CD4-positive, alpha-beta T cell treated with Interleukin-6 at 100 ng/mL for 8 hours (primary cell): ENCODE measurements around the gene HSPB7.
"Not testable (repeated sequence)": the region's sequence is repeated elsewhere in the genome, so short reads cannot be mapped to it uniquely, and the experiment has no call there.

ENCODE experiments used
- DNase-seq: peaks from one replicate; pipeline ENCODE4 v3.0.0-alpha.2; 2020; ENCODE audit warnings: mixed read lengths, low spot score

The HSPB7 gene

DNA sequence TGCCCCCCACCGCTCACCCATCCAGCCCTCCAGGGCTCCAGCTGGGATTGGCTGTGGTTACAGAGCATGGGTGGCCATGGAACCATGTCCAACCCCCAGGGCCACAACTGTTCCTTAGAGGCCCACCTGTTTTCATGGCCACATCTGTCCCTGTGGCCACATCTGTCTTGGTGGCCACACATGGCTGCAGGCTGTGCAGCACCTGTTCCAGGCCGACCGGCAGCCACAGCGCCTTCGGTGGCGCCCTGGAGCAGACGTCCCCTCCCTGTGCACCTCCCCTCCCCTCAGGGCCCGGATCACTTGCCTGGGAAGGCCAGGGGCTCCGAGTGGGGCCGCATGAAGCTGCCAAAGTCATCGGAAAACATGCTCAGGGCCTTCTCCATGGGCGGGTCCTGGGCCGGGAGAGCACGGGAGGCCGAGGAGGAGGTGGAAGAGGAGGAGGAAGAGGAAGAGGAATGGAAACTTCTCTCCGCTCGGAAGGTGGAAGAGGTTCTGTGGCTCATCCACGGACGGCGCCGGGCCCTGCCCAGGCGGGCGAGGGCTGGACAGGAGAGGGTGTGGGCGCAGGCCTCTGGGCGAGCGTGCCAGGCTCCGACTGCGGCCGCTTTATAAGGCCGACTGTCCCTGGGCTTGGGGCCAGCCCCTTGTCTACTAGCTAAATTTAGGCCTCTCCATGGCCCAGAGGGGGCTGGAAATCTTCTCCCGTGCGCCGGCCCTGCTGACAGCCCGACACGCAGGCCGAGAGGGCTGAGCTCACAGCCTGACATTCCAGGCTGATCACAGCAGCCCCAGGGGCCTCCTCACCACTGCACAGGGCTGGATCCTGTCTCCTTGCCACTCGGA is at the start of gene HSPB7:
Gene HSPB7 (minus strand): TSS at position 583 of the 843 bp plus-strand sequence. CDS start 80 bp downstream, at position 503.
- no peak for DNase-seq

DNA sequence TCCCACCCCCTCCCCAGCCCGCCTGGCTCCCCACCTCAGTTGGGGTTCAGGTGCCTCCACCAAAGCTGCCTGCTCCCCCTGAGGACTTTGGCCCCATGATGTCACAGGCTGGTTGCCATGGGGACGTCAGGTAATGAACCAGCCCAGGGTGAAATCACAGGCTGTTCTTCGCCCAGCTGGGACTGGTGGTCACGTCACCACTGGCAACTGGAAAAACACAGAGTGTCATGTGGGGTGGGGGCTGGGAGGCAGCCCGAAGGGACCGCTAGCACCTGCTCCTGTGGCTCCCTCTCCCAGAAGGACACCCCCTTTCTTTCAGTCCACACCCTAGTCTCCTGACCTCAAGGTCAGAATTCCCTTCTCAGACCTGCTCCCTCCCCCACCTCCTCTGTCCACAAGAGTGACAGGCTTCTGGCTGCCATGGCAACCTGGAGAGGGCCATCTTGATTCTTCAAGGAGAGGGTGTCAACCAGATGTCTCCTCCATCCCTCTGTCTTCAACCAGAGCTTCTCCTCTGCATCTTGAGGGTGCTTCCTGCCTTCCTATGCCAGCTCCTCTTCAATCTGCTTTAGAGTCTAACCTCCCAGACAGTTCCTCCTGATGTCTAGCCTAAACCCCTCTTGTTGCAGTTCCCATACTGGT is 49.4 kb upstream of the HSPB7 start:
- DNase-seq = no peak

DNA sequence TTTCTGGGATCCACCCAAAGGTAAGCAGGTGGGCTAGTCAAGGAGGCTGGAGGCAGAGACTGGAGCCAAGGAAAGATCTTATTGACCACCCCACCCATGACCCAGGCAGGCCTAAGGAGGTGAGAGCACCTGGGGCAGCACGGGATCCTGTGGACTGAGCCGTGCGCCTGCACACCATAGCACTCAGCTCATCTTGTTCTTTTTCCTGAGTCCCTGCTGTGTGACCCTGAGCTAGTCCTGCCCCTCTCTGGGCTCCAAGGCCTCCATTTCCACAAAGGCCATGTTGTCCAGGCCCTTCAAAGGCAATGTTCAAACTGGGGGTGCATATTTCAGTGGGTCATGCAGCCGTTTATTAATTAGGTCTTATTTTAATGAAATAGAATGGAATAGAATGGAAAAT is 48.4 kb upstream of the HSPB7 start:
- no peak for DNase-seq

DNA sequence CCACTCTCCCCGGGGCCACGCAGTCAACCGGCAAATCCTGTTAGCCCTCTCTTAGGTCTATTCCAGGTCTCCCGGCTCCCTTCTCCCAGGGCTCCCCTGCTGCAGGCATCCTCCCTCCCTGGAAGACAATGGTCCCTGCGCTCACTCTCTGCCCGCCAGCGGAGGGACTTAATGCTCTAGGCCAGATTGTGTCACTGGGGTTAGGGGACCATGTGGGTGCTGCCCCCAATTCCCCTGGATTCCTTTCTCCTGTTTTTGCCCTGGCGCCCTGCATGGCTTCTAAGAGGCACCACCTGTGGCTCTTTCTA is 47.4 kb upstream of the HSPB7 start:
- DNase-seq = no peak

DNA sequence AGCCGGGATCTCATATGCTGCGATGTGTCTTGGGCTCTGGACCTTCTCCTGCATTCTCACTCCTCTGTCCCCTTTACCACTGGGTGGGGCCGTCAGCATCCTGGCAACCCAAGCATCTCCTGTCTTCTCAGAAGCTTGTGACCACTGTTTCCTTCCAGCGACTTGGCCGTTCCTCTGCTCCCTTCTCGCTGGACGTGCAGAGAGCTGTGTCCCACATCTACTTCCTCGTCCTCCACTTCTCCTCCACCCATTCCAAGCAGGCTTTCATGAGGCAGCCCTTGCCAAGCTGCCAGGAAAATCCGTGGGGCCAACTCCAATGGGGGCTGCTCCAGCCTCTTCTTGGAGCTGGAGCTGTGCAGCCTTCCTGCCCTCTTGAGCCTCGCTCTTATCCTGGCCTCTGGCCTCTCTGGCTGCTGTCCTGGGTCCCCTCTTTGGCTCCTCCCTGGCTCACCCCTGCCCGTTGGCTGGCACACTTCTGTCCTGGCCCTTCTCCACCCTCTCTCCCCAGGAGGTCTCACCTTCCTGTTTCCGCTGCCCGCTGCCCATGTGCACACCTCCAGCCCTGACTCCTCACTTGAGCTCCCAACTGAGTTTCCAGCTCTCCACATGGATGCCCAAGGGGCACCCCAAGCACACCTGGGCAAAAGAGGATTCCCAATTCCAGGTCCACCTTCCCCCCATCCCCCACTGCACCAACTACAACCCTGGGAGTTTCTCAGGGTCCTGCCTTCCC is 46.9 kb upstream of the HSPB7 start:
- DNase-seq = no peak

DNA sequence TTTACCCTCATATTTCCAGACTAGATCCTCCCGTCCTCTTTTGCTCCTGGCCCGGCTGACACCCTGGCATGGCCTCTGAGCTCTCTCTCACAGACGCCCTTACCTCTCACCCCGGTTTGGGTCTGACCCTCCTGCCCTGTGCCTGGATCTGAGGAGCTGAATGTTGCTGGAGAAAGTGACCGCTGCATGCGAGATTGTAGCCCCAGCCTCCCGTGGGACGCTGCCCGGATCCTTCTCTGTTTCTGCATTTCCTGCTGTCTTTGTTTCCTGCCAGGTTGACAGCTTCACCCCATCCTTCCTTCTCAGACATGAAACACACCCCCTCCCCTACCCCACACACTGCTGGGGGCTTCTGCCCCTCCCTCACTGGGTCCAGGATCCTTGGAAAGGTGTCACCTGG is 46.1 kb upstream of the HSPB7 start:
- no peak for DNase-seq

DNA sequence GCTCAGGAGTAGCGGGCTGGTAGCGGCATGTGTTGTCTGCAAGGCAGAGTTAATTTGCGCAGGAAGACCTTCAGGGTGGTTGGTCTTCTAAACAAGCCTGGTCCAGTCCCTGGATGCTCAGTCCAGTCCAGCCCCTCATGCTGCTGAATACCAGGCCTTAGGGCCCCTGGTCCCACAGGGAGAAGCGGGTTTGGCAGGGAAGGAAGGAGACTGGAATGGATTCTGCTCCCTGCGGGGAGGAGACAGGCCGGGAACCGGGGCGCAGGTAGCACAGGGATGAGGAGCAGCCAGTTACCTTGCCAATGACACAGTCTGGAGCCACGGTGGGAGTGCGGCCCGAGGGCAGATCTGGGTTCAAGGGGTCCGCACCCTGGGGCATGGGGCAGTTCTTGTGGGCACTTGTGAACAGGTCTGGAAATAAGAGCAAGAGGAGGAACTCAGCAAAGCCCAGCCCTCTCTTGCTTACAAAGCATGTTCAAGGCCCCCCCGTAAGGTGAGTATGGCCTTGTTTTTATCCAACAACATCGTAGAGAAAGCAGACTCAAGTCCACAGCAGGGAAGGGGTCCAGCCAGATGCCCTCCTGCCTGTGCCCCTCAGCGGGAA is 45.5 kb upstream of the HSPB7 start:
- no peak for DNase-seq

DNA sequence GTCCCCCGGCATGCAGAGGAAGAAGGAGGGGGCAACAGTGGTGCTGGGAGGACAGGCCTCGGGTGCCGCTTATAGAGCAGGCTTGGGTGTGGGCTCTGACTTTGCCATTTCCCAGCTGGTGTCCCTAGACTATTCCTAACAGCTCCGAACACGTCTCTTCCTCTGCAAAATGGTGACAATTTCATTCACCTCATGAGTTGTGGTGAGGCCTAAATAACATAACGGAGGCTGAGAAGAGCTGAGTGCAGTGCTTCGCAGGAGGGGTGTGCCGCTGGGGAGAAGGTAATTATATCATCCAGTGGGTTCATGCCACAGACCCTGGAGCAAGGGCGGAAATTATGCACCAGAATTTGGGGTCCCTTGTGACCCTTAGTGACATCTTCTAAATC is 44.8 kb upstream of the HSPB7 start:
- DNase-seq = not testable (repeated sequence)

DNA sequence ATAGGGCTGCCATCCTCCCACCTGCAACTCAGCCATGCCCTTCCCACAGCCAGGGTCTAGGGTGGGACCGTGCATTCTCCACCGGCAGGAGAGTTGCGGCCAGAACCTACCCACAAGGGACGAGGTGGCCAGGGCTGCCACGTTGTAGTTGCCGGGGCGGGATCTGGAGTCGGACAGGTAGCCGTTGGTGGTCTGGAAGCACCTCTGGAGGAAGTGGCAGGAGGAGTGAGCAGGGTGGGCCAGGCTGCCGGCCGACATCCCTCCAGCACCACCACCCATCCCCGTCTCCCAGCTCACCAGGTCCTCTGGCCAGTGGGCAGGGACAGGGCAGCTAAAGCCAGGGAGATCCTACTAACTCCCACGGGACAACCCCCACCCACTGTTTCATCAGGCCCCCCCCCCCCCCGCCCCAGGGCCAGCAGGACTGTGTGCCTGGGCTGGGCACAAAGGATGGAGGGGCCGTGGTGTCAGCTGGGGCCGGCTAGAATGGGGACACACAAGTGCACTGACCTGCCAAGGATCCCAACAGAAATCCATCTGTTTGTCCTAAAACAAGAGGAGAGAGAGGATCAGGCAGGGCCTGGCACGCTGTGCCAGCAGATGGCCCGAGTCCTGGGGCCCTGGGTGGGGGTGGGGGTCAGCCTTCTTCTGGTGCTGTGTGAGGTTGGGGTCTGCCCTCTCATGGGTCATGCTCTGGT is 44.3 kb upstream of the HSPB7 start:
- DNase-seq = not testable (repeated sequence)

DNA sequence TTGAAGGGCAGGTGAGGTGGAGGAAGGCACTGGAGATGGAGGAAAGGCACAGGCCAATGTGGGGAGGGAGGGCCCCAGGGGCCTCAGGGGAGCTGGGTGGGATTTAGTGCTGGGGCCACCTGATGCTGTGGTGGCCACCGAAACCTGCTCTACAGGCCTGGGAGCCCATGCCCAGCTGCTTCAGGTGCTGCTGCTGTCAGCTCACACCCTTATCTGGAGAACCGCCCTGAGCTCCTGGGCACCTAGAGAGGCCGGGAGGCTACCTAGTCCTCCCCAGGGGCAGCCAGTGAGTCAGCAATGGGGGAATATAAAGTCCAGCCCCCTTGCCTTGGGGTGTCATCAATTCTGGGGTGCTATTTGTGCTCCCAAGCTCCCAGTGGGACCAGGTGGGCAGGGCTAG is 43.4 kb upstream of the HSPB7 start:
- DNase-seq = no peak

DNA sequence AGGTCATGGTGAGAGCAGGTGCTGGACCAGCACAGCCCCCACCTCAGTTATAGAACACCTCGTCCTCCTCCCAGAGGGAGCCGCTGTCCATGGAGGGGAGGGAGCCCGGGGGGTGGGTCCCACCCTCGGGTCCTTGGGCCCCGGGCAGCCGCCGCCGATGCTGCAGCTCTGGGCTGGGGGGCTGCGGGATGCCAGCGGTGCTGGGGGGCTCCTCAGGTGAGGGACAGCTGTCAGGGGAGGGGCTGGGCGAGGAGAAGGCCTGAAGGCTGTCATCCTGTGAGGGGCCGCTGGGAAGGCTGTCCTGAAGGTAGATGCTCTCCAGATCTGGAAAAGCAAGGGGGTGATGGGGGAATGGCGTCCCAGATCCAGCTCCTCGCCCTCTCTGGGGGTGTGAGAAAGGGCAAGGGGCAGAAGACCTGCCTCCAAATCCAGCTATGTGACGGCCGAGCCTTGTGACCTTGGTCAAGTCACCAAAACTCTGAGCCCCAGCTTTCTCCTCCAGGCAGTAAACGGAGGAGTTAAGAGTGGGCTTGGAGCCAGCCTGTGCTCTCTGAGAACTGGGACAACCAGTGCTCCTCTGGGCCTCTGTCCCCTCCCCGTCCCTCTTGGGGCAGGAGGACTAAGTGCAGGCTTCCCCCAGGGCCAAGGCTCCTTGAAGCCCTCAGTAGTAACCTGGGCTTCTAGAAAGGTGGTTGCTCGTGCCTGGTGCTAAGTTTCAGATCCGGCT is 40.7 kb upstream of the HSPB7 start:
- not testable (repeated sequence) for DNase-seq

DNA sequence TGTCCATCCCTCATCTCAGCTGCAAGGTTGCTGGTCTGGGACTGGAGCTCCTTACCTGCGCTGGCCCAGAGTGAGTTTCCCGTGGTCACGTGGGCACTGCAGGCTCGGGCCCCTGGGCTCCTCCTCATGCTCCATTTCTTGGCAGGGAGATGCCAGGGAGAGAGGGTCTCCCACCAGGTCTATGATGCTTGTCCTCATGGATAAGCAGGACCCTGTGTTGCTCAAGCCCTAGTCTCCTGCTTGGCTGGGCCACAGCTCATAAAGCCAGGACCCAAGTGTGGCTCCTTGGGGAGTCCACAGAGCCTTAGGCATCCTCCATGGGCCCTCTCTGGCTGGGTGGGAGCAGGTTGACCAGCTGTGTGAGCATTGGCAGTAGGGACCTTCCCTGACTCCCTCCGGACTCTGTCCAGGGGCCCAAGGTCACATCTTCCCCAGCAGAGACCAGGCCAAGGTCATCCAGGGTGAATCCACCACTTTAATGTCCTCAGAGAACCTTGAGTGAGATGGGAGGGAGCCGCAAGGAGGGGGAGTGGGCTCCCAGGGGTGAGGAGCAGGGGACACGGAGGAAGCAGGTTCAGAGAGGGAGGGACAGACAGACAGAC is 39.6 kb upstream of the HSPB7 start:
- not testable (repeated sequence) for DNase-seq

DNA sequence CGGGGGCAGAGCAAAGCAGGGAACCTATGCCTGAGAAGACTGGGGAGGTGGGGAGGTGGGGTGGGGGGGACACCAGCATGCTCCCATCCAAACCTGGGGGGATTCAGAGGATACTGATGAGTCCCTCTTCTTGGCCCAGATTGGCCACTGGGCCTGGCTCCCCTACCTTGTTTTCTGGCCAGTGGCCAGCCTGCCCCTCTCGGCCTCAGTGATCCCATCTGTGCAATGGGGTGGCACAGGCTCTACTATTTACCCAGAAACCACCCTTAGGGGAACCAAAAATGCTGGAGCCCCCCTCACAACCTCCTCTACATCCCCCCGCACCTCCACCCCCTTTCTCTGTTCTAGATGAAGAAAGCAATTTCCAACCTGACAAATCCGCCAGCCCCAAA is 38.7 kb upstream of the HSPB7 start:
- not testable (repeated sequence) for DNase-seq

DNA sequence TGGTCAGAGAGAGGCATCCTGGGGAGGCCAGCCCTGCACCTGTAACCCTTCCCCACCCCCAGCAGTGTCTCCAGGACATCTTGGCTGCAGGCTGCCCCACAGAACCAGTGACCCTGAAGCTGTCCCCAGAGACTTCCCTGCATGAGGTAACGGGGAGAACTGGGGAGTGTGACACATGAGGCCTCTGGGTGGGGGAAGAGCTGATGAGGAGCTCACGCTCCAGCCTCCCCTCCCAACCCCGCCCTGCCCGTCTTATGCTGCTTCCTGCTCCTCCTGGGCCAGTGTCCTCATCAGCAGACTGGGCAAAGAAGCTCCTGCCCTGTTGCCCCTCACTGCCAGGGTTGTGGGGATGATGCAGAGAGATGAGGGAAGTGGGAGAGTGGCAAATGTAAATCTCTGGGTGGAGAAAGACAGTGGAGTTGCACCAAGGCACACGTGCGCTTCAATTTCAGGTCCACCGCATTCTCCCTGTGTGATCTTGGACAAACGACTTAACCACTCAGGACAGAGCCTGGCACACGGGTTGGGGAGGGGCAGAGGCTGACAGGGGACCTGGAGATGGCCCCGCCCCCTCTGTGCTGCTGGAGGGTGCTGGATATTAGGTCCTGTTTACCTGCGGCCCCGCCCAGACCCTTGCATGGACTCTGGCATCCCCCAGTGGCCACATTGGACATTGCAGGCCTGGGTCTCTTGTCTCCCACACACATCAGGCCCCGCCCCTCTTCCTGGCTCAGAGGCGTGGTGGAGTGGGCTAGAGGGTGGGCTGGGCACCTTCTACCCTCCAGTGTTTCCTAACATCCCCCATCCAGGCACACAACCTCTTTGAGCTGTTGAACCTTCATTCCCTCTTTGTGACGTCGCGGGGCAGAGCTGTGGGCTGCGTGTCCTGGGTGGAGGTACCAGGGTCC is 38.0 kb upstream of the HSPB7 start:
- peak; percentile 82 for DNase-seq

DNA sequence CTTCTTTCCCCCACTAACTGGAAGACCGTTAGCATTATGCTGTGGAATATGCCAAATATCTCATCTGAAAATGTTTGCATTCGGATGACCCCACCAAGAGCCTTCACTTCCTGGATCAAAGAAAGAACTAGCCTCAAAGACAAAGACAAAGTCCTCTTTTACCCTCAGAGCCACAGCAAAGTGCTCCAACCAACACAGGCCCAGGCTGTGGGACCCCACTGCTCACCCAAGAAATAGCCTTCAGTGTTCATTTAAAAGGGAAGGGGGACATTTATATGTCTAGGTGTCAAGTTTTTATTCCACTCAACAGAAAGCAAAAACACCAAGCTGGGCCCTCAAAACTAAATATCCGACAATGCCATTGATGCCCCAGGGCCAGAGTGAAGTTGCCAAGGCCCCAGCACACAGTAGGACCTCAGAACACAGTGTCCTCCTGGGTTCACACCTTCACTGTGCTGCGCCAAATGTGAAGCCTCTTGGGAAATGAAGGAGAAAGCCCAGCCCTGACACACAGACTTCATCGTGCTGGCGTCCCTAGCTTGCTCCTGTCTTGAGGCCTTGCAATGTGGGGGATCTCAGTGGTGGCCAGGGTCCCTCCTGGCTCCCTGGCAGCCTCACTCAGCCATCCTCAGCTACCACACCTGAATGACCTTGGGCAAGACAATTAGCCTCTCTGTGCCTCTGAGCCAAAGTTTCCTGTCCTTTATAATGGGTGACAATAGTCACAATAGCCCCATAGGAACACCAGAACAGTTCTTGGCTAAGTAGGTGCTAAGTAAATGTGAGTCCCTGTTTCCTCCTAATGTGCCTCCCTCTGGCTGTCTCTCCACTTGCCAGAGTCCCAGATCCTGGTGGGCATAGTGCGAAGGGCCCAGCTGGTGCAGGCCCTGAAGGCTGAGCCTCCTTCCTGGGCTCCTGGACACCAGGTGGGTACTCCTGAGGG is 37.0 kb upstream of the HSPB7 start:
- no peak for DNase-seq

DNA sequence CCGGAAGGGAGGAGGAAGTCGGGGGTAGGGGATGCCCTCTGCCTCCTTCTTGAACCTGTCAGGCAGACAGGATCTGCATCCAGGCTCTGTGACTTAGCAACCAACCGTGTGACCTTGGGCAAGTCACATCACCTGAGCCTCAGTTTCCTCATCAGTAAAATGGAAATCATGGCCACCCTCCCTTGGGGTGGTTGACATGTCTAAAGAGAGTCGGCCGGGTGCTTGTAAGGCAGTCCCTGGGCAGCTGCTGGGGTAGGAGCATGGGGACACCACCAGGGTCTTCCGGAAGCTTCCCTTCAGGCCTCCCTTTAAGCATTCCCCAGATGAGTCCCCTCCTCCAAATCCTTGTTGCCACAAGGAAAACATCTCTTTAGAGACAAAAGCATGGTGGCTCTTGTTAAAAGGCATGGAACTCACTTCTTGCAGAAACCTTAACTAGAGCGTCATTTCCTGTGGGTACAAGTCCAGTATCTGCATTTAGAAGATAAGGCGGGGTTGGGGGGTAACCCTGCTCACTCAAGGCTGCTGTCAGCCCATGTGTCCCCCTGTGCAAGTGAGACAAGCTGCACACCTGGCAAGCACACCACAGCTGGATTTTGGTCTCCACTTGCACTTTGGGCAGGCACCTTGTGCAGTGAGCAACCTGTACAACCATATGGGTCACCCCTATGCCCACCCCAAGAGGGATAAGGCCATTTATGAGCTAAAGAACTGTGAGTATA is 36.1 kb upstream of the HSPB7 start:
- no peak for DNase-seq

DNA sequence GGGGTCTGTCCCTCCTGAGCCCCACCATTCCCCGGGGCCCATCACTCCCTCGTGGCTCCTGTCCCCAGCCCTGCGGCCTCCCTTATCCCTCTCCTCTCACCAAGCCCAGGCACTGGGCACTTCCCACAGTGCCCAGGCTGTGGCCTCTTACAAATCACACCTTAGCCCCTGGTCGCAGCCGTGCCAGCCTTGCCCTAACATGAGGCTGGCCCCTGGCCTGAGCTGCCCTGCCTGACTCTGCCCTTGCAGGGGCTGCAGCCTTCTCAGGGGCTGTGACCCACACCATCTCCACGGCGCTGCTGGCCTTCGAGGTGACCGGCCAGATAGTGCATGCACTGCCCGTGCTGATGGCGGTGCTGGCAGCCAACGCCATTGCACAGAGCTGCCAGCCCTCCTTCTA is 34.1 kb upstream of the HSPB7 start:
- not testable (repeated sequence) for DNase-seq

DNA sequence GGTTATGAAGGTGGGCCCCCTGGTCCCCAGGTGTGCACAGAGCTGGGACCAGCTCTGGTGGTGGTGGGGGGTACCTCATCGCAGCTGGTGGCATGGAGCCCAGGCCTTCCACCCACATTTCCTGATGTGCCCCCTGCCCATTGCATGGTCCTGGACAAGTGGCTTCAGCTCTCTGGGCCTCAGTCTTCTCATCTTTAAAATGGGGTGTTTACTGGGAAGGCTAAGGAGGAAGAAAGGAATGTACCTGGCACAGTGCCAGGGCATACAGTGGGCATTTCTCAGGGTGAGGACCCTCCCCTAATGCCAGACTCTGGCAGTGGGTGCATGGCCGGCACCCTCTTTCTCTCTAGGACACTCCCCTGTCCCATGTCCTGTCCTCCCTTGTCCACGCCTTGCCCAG is 33.2 kb upstream of the HSPB7 start:
- no peak for DNase-seq
